Suppressor macrophage (primary cell): Measurements from ENCODE around the gene LIN28A.
"Not testable (repeated sequence)": the region's sequence is repeated elsewhere in the genome, so short reads cannot be mapped to it uniquely, and the experiment has no call there.

Source experiments
- DNase-seq, 4 experiments: peaks; one replicate each; pipeline ENCODE4 v3.0.0-alpha.2; 2020 to 2022
- total RNA-seq, 17 experiments: gene quantifications; one replicate each; lab custom pipeline; 2026; ENCODE audit warnings: mixed read lengths in 6 of 17, inconsistent platforms in 3 of 17; lab: John Stamatoyannopoulos, UW

The LIN28A gene, protein sequence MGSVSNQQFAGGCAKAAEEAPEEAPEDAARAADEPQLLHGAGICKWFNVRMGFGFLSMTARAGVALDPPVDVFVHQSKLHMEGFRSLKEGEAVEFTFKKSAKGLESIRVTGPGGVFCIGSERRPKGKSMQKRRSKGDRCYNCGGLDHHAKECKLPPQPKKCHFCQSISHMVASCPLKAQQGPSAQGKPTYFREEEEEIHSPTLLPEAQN
- total RNA-seq: 0 to 1.5 (median 0) reads per million in 17 experiments

- no peak for DNase-seq
Observed at GRCh38 chr1:26410706-26411623, at the start of gene LIN28A. LIN28A (plus strand) TSS chr1:26410817; CDS start chr1:26410892, 75 bp downstream.

DNA sequence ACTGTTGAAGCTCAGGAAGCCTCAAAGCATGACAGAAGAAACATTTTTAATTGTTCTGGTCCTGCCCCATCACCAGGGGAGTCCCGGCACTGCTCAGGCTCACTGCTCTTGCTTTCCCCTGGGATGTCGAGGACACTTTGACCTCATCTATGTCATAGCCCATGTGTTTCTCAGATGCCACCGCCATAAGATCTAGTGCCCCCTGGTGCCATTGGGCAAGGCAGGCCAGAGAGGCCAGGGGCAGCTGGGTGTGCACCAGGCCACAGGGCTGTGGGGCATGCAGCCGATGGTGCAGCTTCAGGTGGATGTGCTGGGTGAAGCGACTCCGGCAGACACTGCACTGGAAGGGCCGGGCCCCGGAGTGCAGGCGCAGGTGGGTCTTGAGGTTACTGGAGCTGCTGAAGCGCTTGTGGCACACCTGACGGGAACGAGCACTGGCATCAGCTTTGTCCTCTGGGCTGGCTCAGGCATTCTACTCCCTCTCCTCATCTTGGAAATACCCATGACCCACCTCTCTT, 49.0 kb upstream of the LIN28A start:
- no peak for DNase-seq

DNA sequence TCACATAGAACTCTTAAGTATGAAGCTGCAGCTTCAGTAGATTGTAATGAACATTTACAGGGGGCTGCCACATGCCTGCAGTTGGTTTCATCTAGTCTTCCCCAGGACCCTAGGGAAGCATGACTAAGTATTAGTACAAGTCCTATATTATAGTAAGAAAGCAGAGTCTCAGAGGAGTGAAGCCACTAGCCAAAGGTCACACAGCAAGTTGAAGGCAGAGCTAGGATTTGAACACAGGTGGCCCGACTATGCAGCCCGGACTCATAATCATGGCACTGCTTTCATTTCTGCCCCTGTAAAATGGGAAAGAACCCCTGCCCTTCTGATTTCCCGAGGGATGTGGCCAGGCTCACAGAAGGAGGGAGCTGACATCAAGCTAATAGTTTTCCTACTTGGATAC, 48.3 kb upstream of the LIN28A start:
- no peak for DNase-seq

DNA sequence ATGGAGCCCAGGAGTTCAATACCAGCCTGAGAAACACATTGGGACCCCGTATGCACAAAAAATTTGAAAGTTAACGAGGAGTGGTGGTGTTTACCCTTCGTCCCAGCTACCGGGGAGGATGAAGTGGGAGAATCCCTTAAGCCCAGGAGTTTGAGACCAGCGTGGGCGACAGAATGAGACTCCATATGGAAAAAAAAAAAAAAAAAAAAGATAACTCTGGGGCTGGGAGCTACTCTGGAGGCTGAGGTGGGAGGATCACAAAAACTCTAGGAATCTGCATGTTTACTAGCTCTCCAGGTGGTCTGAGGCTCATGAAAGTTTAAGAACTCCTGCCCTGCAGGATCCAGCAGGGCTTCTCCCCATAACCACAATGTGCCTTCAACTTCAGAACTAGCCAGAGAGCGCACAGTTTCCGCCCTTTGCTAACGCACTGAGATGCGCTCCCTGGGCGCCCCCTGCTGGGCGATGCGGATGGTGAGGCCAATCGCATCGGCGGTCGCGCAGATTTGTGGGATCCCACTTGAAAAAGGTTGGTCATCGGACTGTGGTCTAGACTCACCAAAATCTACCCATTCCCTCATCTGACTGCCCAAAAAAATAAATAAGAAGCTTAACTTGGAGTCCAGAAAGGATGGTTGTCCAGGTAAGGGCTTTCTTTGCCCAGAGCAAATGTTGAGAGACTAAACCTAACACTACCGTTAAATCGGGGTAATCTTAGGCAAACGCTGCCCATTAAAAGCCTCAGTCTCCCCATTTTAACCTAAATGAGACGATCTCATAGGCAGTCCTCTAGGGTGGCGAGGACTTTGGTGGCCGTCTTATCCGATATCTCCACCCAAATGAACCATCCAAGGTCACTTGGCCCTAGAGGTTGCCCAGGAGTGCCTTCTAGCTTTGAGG, 46.8 kb upstream of the LIN28A start:
- DNase-seq: peak; percentile 87 to 96 (median 94)

- DNase-seq: no peak
Observed at GRCh38 chr1:26364956-26365355, 45.7 kb upstream of the LIN28A start.

DNA sequence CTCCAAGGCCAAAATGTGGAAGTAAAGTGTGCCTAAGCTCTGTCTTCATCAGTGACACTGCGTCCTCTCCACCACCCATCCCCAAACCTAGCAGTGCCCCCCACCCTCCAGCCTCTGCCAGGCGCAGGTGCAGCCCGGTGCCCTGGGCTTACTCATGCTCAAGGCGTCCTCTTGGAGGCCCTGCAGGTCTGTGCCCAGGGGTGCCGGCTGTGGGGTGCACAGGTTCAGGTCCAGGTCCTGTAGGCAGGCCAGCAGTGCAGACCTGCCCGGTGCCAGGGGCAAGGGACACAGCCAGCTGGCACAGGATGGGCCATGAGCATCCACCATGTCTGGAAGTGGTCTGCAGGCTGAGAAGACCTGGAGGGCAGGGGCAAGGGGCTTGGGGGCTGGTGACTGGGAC, 43.2 kb upstream of the LIN28A start:
- DNase-seq: no peak

- no peak for DNase-seq
Observed at GRCh38 chr1:26368006-26368405, 42.6 kb upstream of the LIN28A start.

GRCh38 chr1:26368486-26368885, 42.1 kb upstream of the LIN28A start:
- no peak for DNase-seq

- no peak for DNase-seq
Observed at GRCh38 chr1:26370591-26371382, 39.8 kb upstream of the LIN28A start.

DNA sequence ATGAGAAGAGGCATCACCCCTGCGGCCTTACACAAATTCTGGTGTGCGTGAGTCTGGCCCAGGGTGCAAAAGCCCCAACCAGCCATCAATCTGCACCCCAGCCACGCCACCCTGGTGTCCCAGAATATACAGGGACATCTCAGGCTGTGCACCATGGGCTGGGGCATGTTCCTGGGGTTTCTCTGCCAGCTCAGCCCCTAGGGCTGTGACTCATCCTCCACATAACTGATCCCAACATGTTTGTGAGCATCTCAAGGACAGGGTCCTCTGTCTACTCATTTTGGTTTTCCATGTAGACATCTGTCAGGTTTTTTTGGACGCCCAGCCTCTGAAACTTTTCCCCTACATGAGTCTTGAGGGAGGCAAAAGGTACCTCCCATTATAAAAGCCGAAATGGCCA, 38.6 kb upstream of the LIN28A start:
- no peak for DNase-seq

- peak in 2 of 4 experiments; percentile 21 to 28 for DNase-seq
Observed at GRCh38 chr1:26372611-26373010, 38.0 kb upstream of the LIN28A start, which contains the start of gene ZNF683. ZNF683 (minus strand) TSS chr1:26372750; CDS start chr1:26368571, 4,179 bp downstream.

DNA sequence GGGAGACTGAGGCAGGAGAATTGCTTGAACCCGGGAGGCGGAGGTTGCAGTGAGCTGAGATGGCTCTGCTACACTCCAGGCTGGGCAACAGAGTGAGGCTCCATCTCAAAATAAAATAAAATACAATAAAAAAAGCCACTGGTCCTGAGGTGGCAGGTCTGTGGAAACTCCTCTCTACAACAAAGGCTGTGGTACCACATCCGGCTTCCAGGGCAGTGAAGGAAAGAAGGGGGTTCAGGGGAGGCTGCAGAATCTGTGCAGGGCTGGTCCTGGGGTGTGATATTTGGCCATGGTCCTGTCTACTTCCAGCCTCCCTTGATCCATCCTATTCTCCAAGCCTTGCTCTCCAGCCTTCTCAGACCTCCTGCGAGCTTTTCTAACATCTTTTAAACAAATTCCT, 37.3 kb upstream of the LIN28A start:
- DNase-seq: no peak

DNA sequence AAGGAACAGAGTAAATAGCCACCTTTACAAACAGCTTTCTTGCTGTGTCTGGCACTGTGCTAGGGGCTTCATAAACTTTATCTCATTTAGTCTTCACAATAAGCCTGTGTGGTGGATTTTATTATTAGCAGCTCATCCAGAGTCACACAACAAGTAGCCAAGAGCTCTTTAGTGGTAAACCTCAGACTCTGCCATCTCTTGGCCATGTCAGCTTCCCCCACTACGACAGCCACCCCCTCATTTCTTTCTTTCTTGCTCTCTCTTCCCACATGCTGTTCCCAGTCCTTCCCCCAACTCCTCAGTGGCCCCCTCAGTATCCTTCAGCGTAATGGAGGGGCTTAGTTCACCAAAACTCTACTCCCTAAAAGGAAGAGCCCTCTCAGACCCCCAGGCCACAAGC, 36.8 kb upstream of the LIN28A start:
- peak in 1 of 4 experiments; percentile 22 for DNase-seq

DNA sequence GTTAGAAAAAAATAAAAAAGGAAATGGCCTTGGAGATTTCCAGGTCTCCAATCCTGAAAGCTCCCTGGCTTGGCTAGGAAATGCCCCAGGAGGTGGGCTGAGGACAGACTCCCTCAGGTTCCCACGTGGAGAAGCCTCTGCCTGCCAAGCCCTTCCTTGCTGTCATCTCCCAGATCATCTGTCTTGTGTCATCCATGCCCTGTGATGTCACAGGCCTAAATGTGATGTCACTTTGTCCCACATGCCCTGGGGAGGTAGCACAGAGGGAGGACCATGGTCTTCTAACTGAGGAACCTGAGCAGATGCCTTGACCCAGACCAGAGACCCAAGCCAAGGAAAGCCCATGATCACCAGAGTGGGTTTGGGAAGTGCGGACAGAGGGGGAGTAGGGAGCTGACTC, 36.3 kb upstream of the LIN28A start:
- DNase-seq: peak in 1 of 4 experiments; percentile 37

DNA sequence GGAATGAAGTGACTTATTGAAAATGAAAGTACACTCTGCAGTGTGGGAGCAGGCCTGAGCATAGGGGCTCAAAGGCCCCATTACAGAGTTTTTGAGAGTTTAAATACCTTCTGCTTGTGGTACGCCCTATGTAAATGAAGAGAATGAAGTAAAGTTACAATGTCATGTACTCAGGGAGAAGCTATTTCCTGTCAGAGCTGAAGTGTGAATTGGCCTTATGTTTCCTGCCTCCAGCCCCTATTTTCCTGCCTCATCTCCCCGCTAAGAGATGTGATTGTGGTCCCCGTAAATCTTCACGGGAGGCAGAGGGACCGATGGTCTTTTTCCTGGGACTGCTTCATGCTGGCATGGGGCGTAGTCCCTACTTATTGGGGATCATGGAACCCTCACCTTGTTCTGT, 35.5 kb upstream of the LIN28A start:
- no peak for DNase-seq

- DNase-seq: no peak
Observed at GRCh38 chr1:26376050-26376449, 34.6 kb upstream of the LIN28A start.

GRCh38 chr1:26378088-26378878, 32.3 kb upstream of the LIN28A start:
- DNase-seq: peak; percentile 50 to 69 (median 66)

DNA sequence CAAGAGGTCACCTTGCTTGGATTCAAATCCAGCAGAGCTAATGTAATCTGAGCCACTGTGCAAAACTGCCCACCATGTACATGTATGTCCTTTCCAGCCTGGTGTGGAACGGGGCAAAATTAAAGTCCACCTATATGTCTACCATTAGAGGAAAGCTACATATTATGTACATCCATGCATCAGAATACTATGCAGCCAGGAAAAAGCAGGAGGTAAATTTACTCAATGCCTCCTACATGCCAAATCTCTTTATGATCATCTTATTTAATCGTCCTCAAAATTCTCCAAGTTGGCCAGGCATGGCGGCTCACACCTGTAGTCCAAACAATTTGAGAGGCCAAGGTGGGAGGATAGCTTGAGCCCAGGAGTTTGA, 31.8 kb upstream of the LIN28A start:
- no peak for DNase-seq

DNA sequence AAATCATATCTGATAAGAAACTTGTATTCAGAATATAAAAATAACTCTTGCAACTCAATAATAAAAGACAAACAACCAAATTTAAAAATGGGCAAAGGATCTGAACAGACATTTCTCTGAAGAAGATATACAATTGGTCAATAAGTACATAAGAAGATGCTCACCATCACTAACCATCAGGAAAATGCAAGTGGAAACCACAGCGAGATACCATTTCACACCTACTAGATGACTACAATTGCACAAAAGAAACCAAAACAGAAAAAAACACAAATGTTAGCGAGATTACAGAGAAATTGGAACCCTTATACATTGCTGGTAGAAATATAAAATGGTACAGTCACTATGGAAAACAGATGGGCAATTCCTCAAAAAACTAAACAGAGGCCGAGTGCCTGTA, 26.5 kb upstream of the LIN28A start:
- DNase-seq: no peak

GRCh38 chr1:26385063-26385462, 25.6 kb upstream of the LIN28A start:
- not testable (repeated sequence) for DNase-seq

DNA sequence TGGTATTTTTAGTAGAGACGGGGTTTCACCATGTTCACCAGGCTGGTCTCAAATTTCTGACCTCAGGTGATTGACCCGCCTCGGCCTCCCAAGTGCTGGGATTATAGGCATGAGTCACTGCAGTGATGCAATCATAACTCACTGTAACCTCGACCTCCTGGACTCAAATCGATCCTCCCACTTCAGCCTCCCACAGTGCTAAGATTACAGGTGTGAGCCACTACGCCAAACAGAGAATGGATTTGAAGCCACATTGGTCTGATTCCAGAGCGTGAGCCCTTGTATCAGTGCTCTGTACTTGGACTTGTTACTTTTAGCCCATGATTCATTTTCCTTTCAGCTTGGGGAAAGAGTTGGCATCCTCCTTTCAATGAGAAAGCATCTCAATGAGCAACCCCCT, 23.2 kb upstream of the LIN28A start:
- no peak for DNase-seq
